Body of pancreas (tissue), 4 donors: ENCODE data around the gene UBN2. TPM values are rescaled to one million over a fixed set of nuclear protein-coding genes. Genes with fewer than 3 reads are reported as not detected.

Source experiments
- ATAC-seq: fragments of 150-250 bp; one replicate; pipeline ENCODE4 v1.9.1; 2016
- DNase-seq, 4 donors: peaks; one replicate each; pipeline ENCODE4 v3.0.0-alpha.2; 2019
- H3K27ac ChIP-seq, 4 donors: fragments of 200-600 bp; sonication (generic); 1 replicate in 3 of 4; 2 replicates in 1 of 4; pipeline versions ENCODE4 v1.5.1 to v1.6.1; 2016 to 2019; ENCODE audit warnings: mild to moderate bottlenecking in 1 of 4, mixed read lengths in 1 of 4, moderate library complexity in 1 of 4
- H3K27me3 ChIP-seq, 2 donors: fragments of 200-600 bp; sonication (generic); one replicate each; pipeline ENCODE4 v1.6.0; 2016; ENCODE audit warnings: mild to moderate bottlenecking in 1 of 2
- H3K36me3 ChIP-seq, 2 donors: fragments of 200-600 bp; sonication (generic); replicated peaks in 1 of 2; 2 replicates each; pipeline ENCODE4 v1.5.1; 2016; ENCODE audit warnings: low read depth in 2 of 2; ENCODE audit not compliant: insufficient read depth in 1 of 2
- H3K4me1 ChIP-seq: fragments of 200-600 bp; sonication (generic); one replicate; pipeline ENCODE4 v1.6.0; 2016
- H3K4me3 ChIP-seq, 2 donors: fragments of 200-600 bp; sonication (generic); 1 replicate in 1 of 2; 2 replicates in 1 of 2; pipeline ENCODE4 v1.5.1; 2016 to 2019
- H3K9me3 ChIP-seq, 3 donors: fragments of 200-600 bp; sonication (generic); 1 replicate in 2 of 3; 2 replicates in 1 of 3; pipeline ENCODE4 v1.5.1; 2016
- CTCF ChIP-seq, 7 experiments: fragments of 450-650 bp in 4 of 7; fragments of 200-600 bp in 3 of 7; sonication (generic) in 3 of 7; IDR thresholded peaks; one replicate each; pipeline ENCODE4 v1.5.1; 2016 to 2019; ENCODE audit warnings: antibody characterized with exemption in 7 of 7
- POLR2A ChIP-seq, 3 donors: fragments of 450-650 bp; IDR thresholded peaks; one replicate each; pipeline ENCODE4 v1.6.1; 2016; ENCODE audit warnings: antibody characterized with exemption in 3 of 3, mild to moderate bottlenecking in 2 of 3
- WGBS, 2 donors: methylation state at CpG; one replicate each; pipeline ENCODE4 v1.1.5; 2017; 5-methylcytosine and 5-hydroxymethylcytosine counted together
- intact Hi-C: fragments of 100-400 bp; cut with DNase I; formaldehyde crosslinking; loops from one replicate; pipeline ENCODE4 v1.15.1; 2023
- total RNA-seq, 2 donors: library from RNA; depleted of rRNA; stranded (reverse); fragments of >200 nt; gene quantifications; one replicate each; pipeline ENCODE4 v1.1.0, GENCODE V29; 2016

Gene UBN2
- total RNA-seq, 2 donors from 2014 or later: 14.0 to 15.5 TPM

GRCh38 chr7:139186146-139186545 lies 44.9 kb upstream of the UBN2 start:
- no peak for TF ChIP-seq POLR2A (IDR thresholded peaks at IDR 0.05)
- H3K36me3 ChIP-seq: peaks cover 0 to under 1% of the 10 kb centered on the region in 2 donors
- ATAC-seq: no peak
- intact Hi-C loops: no loop called here
- H3K4me1 ChIP-seq: peaks cover 7% of the 10 kb centered on the region
- no peaks in the 10 kb centered on the region for H3K27me3 ChIP-seq
- DNase-seq: no peak
- WGBS, 2 donors: 96 to 100% methylated on average over 2 of the region's 2 CpGs
- no peak overlapping the region for H3K4me3 ChIP-seq
- no peaks in the 10 kb centered on the region for H3K9me3 ChIP-seq
- no peak overlapping the region for H3K27ac ChIP-seq

GRCh38 chr7:139189357-139189756 lies 41.7 kb upstream of the UBN2 start:
- TF ChIP-seq POLR2A (IDR thresholded peaks at IDR 0.05) (no peak), CTCF (IDR thresholded peaks at IDR 0.05) (no peak)
- Histone ChIP-seq H3K4me3 (no peak overlapping the region), H3K36me3 (no peaks in the 10 kb centered on the region), H3K4me1 (peaks cover 7% of the 10 kb centered on the region), H3K9me3 (no peaks in the 10 kb centered on the region), H3K27ac (no peak overlapping the region), H3K27me3 (no peaks in the 10 kb centered on the region)
- DNase-seq: no peak
- WGBS, 2 donors: 26 to 46% methylated on average over 3 of the region's 3 CpGs
- intact Hi-C loops: no loop called here
- no peak for ATAC-seq

- TF ChIP-seq POLR2A (IDR thresholded peaks at IDR 0.05) (no peak), CTCF (IDR thresholded peaks at IDR 0.05) (no peak)
- 72 to 75% methylated on average over 3 of the region's 3 CpGs for WGBS, 2 donors
- ATAC-seq (no peak), DNase-seq (no peak)
- H3K27me3 ChIP-seq: no peaks in the 10 kb centered on the region
- intact Hi-C loops: loop anchor here (10.0 kb wide), 1 partner anchor 63 kb away; no protein-coding TSS in a partner anchor
- peaks cover 7% of the 10 kb centered on the region for H3K4me1 ChIP-seq
- no peaks in the 10 kb centered on the region for H3K36me3 ChIP-seq
- no peak overlapping the region for H3K4me3 ChIP-seq
- no peak overlapping the region for H3K27ac ChIP-seq
- no peaks in the 10 kb centered on the region for H3K9me3 ChIP-seq
Observed at GRCh38 chr7:139192014-139192706, 38.9 kb upstream of the UBN2 start.

GRCh38 chr7:139200382-139200781 lies 30.7 kb upstream of the UBN2 start:
- Histone ChIP-seq H3K27me3 (no peaks in the 10 kb centered on the region), H3K4me1 (no peaks in the 10 kb centered on the region), H3K27ac (no peak overlapping the region), H3K4me3 (no peak overlapping the region), H3K36me3 (no peaks in the 10 kb centered on the region), H3K9me3 (peaks cover 0 to 2% (median 0%) of the 10 kb centered on the region in 3 donors)
- intact Hi-C loops: no loop called here
- ATAC-seq (no peak), DNase-seq (no peak)
- no peak for TF ChIP-seq POLR2A (IDR thresholded peaks at IDR 0.05)
- TF ChIP-seq CTCF (IDR thresholded peaks at IDR 0.05): no peak
- 85 to 91% methylated on average over 2 of the region's 2 CpGs for WGBS, 2 donors

GRCh38 chr7:139203992-139204391 lies 27.0 kb upstream of the UBN2 start:
- TF ChIP-seq CTCF (IDR thresholded peaks at IDR 0.05) (no peak), POLR2A (IDR thresholded peaks at IDR 0.05) (no peak)
- H3K9me3 ChIP-seq: peaks cover 0 to 4% (median 0%) of the 10 kb centered on the region in 3 donors
- DNase-seq: no peak
- 68 to 79% methylated on average over 3 of the region's 3 CpGs for WGBS, 2 donors
- H3K27ac ChIP-seq: no peak overlapping the region
- no peaks in the 10 kb centered on the region for H3K36me3 ChIP-seq
- H3K27me3 ChIP-seq: no peaks in the 10 kb centered on the region
- H3K4me3 ChIP-seq: no peak overlapping the region
- ATAC-seq: no peak
- no peaks in the 10 kb centered on the region for H3K4me1 ChIP-seq
- intact Hi-C loops: no loop called here
